Activated CD8-positive, alpha-beta T cell treated with anti-CD3 and anti-CD28 coated beads for 36 hours (primary cell): Measurements from ENCODE around the gene MBD5. TPM values are rescaled to one million over a fixed set of nuclear protein-coding genes. Genes with fewer than 3 reads are reported as not detected.

Experiments
- ATAC-seq: fragments of 200-7000 bp; cut with Tn5 transposase; one replicate; pipeline ENCODE4 v1.10.0; 2021; ENCODE audit warnings: mild to moderate bottlenecking, moderate library complexity
- CTCF ChIA-PET: fragments of 350-600 bp; sonication (Branson Sonifier 250); formaldehyde crosslinking; loops from one replicate; lab custom pipeline; 2021; ENCODE audit warnings: antibody characterized with exemption; lab: Charles Lee
- POLR2A ChIA-PET: fragments of 350-600 bp; sonication (Branson Sonifier 250); formaldehyde crosslinking; loops from one replicate; lab custom pipeline; 2021; ENCODE audit warnings: antibody characterized with exemption; lab: Charles Lee
- DNase-seq: peaks from one replicate; pipeline ENCODE4 v3.0.0-alpha.2; 2020
- H3K27ac Mint-ChIP-seq: one replicate; pipeline ENCODE4 v1.8.0; 2021; ENCODE audit warnings: mild to moderate bottlenecking, mixed read lengths
- H3K27me3 Mint-ChIP-seq: one replicate; pipeline ENCODE4 v1.8.0; 2021; ENCODE audit warnings: mixed read lengths
- H3K36me3 Mint-ChIP-seq: one replicate; pipeline ENCODE4 v1.8.0; 2021; ENCODE audit warnings: low read depth, mixed read lengths
- H3K4me1 Mint-ChIP-seq: one replicate; pipeline ENCODE4 v1.8.0; 2021; ENCODE audit warnings: low read depth, mixed read lengths
- H3K4me3 Mint-ChIP-seq: one replicate; pipeline ENCODE4 v1.8.0; 2021; ENCODE audit warnings: mild to moderate bottlenecking, moderate library complexity, mixed read lengths
- H3K9me3 Mint-ChIP-seq: one replicate; pipeline ENCODE4 v1.8.0; 2021; ENCODE audit warnings: mixed read lengths
- CTCF ChIP-seq: fragments of 200-600 bp; IDR thresholded peaks from one replicate; pipeline ENCODE4 v1.8.0; 2022; ENCODE audit warnings: antibody characterized with exemption, mild to moderate bottlenecking
- intact Hi-C: fragments of 100-400 bp; cut with micrococcal nuclease; formaldehyde crosslinking; loops from one replicate; pipeline ENCODE4 v1.10.0; 2022
- total RNA-seq, 2 experiments: library from RNA; stranded (reverse); gene quantifications; one replicate each; pipeline ENCODE4 v1.2.3, GENCODE V29; 2021

Gene MBD5
- total RNA-seq, 2 experiments from 2014 or later, result 16.6 to 17.9 TPM

GRCh38 chr2:148306027-148306426 lies 285.1 kb downstream of the MBD5 start:
- no peak overlapping the region for H3K27ac Mint-ChIP-seq

GRCh38 chr2:148317598-148317997 lies 296.7 kb downstream of the MBD5 start:
- H3K4me1 Mint-ChIP-seq, result no peaks in the 10 kb centered on the region
- no peak overlapping the region for H3K27ac Mint-ChIP-seq
- peaks cover 10% of the 10 kb centered on the region for H3K9me3 Mint-ChIP-seq
- DNase-seq, result no peak
- no peak for ATAC-seq
- H3K4me3 Mint-ChIP-seq, result no peak overlapping the region
- POLR2A ChIA-PET, result no interaction called here
- no peaks in the 10 kb centered on the region for H3K27me3 Mint-ChIP-seq
- H3K36me3 Mint-ChIP-seq, result peaks cover 24% of the 10 kb centered on the region
- no peak for TF ChIP-seq CTCF
- CTCF ChIA-PET, result no interaction called here
- intact Hi-C loops, result no loop called here

More at GRCh38 chr2:148306027-148306426, 285.1 kb downstream of the MBD5 start:
- Mint-ChIP-seq H3K9me3 (no peaks in the 10 kb centered on the region), H3K4me1 (no peaks in the 10 kb centered on the region), H3K4me3 (no peak overlapping the region), H3K36me3 (peaks cover 15% of the 10 kb centered on the region), H3K27me3 (no peaks in the 10 kb centered on the region)
- CTCF ChIA-PET, result no interaction called here
- DNase-seq (no peak), ATAC-seq (no peak)
- intact Hi-C loops, result no loop called here
- TF ChIP-seq CTCF, result no peak
- POLR2A ChIA-PET, result no interaction called here

- Mint-ChIP-seq H3K4me1 (no peaks in the 10 kb centered on the region), H3K27ac (no peak overlapping the region), H3K36me3 (peaks cover 26% of the 10 kb centered on the region), H3K4me3 (no peak overlapping the region), H3K9me3 (peaks cover 12% of the 10 kb centered on the region), H3K27me3 (no peaks in the 10 kb centered on the region)
- intact Hi-C loops, result no loop called here
- no peak for TF ChIP-seq CTCF
- ChIA-PET CTCF (no interaction called here), POLR2A (no interaction called here)
- ATAC-seq (no peak), DNase-seq (no peak)
Observed at GRCh38 chr2:148338541-148338940, 317.6 kb downstream of the MBD5 start.

GRCh38 chr2:148342086-148342485 lies 321.2 kb downstream of the MBD5 start:
- Mint-ChIP-seq H3K9me3 (peaks cover 12% of the 10 kb centered on the region), H3K27ac (no peak overlapping the region), H3K27me3 (no peaks in the 10 kb centered on the region), H3K36me3 (peaks cover 22% of the 10 kb centered on the region), H3K4me3 (no peak overlapping the region), H3K4me1 (peaks cover 4% of the 10 kb centered on the region)
- ATAC-seq (no peak), DNase-seq (no peak)
- ChIA-PET POLR2A (no interaction called here), CTCF (no interaction called here)
- intact Hi-C loops, result no loop called here
- no peak for TF ChIP-seq CTCF

- Mint-ChIP-seq H3K27ac (no peak overlapping the region), H3K9me3 (peaks cover 14% of the 10 kb centered on the region), H3K4me1 (peaks cover 4% of the 10 kb centered on the region), H3K36me3 (peaks cover 18% of the 10 kb centered on the region), H3K27me3 (no peaks in the 10 kb centered on the region), H3K4me3 (no peak overlapping the region)
- intact Hi-C loops, result no loop called here
- CTCF ChIA-PET, result no interaction called here
- no peak for ATAC-seq
- no peak for DNase-seq
- POLR2A ChIA-PET, result no interaction called here
- no peak for TF ChIP-seq CTCF
Observed at GRCh38 chr2:148350199-148350598, 329.3 kb downstream of the MBD5 start.
